GM18861 (cell line): ENCODE data around the gene TMEM252.

Source experiments
- ATAC-seq: cut with Tn5 transposase; IDR thresholded peaks from one replicate; pipeline ENCODE4 v1.9.1; 2021; ENCODE audit not compliant: unreplicated experiment

TMEM252 gene

DNA sequence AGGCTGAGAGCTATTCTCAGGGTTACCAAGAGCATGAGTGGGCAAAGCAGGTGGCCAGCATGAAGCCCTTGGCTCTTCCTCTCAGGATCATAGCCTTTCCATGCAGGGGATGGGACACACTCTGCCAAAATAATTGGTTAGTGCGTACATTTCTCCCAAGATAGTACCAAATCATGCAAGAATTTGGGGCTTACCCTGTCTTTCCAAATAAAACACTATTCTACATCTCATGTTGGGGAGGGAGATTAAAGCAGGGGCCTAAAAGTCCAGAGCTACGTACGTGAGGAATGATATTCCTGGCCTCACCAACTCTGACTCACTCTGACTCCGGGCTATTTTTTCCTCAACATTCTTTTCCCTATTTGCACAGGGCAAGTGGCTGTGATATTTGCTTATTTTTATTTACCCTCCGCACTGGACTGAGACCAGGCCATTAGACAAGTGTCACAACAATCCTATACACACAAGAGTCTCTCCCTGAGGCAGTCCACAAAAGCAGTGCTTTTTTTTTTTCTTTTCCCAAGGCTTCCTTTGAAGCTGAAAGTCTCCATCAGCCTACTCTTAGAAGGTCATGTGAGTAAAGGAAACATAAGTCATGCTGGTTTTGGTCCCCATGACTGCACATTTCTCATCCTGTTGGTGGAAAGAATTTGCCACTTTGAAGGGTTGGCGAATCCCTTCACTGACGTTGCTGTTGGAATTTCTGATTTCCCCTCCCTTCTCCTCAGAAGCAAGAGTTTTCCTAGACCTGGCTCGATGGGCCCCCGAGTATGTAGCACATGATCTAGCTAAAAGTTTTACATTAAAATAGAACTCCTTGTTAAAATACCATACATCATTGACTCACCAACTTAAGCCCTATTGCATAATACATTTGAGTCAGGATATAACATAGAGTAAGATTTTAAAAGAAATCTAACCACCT lies 40.0 kb downstream of the TMEM252 start:
- no peak for ATAC-seq

DNA sequence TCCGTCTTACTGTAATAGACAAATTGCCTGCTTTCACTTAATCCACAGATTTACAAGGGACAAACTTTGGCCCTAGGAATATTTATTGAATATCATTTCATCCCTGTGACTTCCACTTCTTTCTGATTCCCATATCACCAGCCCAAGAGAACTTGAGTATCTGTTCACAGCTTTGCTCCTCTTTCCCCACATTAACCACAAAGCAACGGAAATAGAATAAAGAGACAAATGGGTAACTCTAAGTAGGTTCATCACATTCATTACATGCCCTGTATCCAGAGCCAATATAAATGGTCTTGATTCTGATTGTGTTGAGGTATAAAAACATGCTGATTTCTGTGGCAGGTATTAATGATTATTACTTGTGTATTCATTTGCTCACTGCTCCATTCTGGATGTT lies 41.9 kb downstream of the TMEM252 start:
- no peak for ATAC-seq

DNA sequence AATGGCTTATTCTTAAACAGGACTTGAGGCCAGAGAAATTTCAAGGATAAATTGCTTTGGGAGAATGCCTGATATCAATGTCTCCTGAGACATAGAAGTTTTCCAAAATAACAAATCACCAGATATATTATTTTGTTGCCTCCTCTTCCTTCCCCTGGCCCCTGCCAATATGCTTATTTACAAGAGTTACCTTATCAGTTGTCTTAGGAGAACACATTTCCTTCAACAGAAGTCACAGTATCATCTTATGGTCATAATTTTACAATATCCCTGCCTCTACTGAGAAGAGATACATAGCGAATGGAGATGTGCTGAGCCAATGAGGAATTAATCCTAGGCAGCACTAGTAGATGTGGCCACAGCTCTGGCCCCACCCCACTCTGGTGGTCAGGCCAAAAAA lies 43.1 kb downstream of the TMEM252 start:
- ATAC-seq, result no peak

DNA sequence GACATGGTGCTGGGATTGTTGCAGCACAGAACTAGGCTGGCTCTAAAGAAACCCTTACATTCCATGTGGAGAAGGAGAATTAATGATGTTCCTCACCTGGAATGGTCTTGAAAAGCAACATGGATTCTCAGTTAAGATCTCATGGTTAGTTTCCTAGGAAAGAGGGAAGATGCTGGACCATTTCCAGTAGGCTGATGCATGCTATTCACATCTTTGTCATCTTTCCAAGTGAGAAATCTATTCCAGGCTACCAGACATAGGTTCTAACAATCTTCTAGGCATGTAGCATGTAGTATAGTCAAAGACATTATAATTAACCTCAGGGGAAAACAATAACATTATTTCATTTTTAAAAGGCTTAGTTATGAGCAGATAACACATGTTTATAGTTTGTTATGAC lies 44.3 kb downstream of the TMEM252 start:
- ATAC-seq, result no peak

DNA sequence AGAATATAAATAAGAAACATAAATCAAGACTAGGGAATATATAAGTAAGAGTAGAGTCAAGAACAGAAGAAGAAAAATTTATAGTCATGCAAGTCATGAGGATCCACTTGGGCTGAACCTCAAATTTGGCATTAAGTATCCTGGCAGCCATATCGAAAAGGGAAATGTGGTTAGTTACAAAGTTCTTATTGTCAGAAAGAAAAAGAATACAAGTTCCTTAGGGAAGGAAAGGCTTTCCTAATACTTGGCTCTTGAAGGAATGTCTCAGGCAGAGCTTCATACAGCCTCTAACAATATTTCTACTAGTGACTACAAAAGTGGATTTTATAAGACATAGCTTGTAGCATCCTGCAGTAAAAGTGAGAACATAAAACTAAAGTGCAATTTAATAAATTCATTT lies 45.4 kb downstream of the TMEM252 start:
- no peak for ATAC-seq

DNA sequence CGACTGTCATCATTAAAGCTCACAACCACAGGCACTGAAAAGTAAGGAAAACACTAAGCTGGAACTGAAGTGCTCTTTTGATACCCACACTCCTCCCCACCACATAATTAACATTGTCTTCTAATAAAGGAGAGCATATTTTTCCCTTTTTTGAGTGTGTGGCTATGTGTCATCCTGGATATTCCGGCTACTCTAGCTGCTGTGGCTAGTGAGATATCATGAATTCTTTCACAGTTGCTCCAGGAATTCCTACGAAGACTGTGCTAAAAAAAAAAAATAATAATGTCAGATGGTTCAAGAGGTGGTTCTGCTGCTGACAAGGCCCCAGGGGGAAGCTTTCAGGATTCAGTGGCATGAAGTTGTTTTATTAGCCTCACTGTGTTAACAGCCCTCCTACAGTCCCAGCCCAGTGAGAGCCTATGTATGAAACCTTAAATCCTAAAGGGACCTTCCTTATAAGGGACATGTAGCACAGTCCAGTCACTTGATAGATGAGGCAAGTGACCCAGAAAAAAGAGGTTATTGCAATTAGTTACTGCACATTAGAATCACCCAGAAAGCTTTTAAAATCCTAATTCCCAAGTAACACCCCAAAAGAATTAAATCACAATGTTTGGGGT lies 46.6 kb downstream of the TMEM252 start:
- ATAC-seq, result no peak

DNA sequence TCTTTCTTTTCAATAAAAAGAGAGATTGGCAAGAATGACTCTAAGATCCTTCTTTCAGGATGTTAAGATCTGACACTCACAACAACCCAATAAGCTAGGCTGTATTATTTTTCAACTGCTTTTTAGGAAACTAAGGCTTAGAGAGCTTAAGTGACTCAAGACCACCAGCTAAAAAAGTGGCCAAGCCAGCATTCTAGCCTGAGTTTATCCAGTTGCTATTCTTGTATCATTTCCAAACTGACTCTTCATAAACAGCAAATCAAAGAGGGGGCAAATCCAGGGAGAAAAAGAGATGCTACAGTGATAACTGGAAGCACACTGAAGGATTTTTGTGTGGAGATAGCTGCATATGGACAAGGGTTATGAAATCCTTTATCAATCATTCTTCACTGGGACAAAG lies 47.1 kb downstream of the TMEM252 start:
- no peak for ATAC-seq

DNA sequence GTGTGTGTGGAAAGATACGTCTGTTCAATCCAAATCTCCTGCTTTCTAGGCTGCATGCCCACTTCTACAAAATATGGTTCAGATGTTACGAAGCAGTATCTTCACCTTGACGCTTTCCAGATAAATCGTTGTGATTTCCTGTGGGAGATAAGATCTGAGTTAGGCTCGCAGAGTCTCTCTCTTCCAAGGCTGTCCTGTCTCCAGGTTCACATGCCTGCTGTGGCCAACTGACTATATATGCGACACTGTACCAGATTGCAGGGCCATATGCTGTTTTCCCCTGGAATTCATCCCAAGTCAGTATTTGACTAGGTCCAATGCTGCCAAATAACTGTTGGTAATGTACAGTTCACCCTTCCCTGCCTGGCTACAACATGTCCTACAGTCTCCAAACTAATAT lies 47.9 kb downstream of the TMEM252 start:
- no peak for ATAC-seq

DNA sequence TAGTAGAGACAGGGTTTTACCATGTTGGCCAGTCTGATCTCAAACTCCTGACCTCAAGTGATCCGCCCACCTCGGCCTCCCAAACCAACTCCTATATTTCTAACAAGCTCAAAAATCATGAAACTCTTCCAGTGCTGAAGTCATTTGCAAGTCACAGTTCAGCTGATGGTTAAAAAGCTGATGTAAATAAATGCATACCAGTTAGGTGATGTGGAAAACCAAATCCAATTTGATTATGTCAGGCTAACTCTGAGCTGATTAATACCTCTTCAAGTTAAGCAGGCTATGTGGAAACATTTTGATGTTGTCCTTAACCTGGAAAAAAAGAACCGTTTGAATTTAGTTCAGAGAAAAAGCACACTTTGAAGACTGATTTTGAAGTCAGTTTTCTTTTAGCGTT lies 51.0 kb downstream of the TMEM252 start:
- ATAC-seq, result no peak

DNA sequence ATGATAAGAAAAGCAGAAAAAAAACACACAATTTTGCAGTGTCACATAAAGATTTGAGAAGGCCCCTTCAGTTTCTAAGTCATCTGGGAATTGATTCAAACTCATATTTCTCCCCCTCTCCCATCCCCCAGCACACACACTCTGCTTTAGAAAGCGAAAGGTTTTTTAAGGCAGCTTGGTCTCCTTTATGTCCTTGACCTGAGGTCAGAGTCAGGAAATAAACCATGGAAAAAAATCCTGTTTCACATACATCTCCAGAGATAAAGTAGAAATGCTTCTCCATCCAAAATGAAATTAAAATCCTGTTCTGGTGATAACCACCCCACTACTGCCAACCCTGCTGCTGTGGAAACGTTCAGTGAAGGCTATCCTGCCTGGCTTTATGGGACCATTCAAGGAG lies 52.6 kb downstream of the TMEM252 start:
- ATAC-seq, result no peak
